ENCODE results near the gene MAP2K5.

MAP2K5 gene

DNA sequence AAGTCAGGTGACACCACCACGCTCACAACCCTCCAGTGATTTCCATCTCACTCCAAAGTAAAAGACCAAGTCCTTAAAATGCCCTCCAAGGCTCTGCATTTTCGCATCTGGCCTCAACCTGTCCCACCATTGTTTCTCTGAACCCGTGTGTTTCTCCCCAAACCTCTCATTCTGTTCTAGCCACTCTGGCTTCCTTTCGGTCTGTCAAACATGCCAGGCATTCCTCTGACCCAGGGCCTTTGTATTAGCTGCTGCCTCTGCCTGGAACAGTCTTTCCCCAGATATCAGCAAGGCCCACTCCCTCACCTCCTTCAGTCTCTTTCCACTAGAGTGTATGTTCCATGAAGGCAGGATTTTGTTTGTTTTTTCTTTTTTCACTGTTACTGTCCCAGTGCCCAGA lies 16.0 kb downstream of the MAP2K5 start:
- no peak for DNase-seq (ENCODE audit: low read depth in 2 of 2, low spot score in 1 of 2)

DNA sequence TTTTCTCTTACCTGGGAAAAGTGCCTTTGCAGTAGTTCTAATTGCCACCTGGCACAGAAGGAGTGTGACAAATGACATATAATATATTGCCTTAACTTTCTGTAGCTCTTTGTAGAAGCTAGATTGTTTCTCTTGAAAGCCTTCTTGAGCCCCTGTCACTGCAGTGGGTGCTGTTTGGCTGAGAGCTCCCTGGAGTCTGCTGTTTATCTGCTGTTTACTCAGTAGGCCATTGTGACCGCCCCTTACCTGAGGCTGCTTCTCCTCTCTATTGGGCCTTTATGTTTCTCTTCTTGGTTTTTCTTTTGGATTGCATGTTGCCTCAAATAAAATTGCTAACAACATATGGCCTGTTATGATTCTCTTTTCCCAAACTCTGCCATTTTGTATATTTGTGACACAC lies 16.7 kb downstream of the MAP2K5 start:
- no peak for DNase-seq (ENCODE audit: low read depth in 2 of 2, low spot score in 1 of 2)

GRCh38 chr15:67559576-67559975 lies 17.1 kb downstream of the MAP2K5 start:
- no peak for DNase-seq (ENCODE audit: low read depth in 2 of 2, low spot score in 1 of 2)

GRCh38 chr15:67560320-67560719 lies 17.8 kb downstream of the MAP2K5 start:
- no peak for DNase-seq (ENCODE audit: low read depth in 2 of 2, low spot score in 1 of 2)

GRCh38 chr15:67563092-67563491 lies 20.6 kb downstream of the MAP2K5 start:
- no peak for DNase-seq (ENCODE audit: low read depth in 2 of 2, low spot score in 1 of 2)

DNA sequence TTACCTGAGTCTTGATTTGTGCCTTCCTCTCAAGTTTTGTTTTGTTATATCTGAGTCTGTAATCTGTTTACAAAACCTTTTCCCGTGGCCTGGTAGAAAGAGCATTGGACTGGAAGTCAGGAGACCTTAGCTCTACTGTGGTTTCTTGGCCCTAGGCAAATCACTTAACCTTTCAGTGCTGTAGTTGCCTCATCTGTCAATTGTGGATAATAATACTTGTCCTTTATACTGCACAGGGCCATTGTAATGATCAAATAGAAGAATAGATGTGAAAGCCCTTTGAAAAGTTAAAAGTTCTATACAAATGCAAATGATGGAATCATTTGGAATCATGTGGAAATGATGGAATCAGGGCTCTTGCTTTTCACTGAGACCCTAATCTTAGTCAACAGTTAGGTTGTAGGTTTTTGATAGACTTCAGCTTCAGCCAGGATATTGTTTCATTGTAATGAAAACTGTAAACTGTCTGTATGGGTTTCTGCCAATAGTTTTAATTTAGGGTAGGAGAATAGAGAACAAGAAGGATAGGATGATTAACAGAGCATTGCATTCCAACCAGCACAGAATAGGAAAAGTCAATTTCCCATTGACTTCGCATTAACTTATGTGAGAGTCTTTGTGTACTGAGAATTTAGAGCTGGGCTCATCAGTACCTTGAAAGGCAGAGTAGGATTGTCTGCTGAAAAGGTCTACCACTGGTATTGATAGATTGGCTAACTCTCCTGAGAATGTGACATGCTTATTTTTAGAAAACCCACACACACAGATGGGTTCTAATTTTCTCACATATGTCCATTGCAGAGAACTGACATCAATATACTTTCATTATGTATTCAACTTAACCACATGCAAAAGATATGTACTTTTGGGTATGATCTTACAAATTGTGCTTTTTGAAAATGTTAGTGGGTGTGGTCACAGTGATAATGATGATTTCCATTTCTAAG lies 21.8 kb downstream of the MAP2K5 start:
- no peak for DNase-seq (ENCODE audit: low read depth in 2 of 2, low spot score in 1 of 2)

DNA sequence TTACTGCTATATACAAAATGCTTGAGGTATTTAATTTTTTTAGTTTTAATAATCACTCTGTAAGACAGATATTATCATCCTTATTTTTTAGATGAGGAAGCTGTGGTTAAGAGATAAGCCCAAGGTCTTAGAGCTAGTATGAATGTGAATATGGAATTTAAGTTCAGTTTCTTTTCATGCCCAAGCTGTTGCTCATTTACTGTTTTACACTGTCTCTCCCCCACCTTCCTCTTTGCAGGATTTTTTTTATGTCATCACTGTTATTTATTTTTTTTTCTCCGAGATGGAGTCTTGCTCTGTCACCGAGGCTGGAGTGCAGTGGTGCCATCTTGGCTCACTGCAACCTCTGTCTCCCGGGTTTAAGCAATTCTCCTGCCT lies 22.5 kb downstream of the MAP2K5 start:
- no peak for DNase-seq (ENCODE audit: low read depth in 2 of 2, low spot score in 1 of 2)

DNA sequence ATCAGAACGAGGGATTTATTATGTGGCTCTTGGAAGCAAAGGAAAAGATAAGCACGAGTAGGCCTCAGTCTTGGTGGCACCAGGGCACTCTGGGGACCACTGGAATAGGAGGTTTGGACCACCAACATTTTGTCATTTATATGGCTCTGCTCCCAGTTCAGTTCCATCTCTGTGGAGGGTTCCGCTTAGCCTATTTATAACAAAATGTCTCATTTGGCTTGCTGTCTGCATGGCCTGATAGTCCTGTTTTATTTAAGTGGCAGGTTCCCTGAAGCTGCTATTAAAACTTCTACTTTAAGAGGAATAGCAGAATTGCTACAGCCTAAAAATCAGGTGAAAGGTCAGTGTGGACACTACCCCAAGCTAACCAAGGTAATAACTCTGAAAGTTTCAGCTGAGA lies 27.2 kb downstream of the MAP2K5 start:
- DNase-seq (ENCODE audit: low read depth in 2 of 2, low spot score in 1 of 2), result no peak

DNA sequence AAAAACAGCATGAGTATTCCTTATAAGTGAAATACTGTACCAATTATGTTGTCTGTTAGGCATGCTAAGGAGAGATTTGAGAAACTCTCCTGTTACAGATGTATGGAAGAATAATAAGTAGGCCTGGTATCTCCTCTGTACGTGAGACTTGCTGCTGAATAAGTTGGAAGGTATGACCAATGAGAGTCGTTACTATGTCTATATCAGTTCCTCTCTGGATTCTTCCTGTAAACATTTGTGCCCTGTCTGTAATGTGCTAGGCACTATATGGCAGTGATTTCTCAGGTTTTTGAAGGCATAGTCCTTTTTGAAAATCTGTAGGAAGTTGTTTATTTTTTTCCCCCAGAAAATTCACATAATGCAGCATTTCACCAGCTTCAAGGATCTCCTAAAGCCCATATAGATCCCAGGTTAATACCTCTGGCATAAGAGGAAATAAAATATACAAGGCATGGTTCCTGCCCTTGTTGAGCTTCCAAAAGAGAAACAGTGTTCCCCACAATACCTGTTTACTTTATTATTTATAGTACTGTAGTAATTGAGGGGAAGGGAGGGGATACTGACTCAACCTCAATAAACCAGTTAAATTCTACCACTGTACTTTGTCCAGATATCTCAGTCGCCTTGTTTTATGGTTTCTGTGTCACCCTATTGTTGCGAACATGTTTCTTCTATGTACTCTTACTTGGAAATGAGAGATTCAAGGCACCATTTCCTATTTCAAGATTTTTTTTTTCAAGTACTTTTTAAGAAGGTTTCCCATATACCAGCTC lies 28.6 kb downstream of the MAP2K5 start:
- no peak for DNase-seq (ENCODE audit: low read depth in 2 of 2, low spot score in 1 of 2)

DNA sequence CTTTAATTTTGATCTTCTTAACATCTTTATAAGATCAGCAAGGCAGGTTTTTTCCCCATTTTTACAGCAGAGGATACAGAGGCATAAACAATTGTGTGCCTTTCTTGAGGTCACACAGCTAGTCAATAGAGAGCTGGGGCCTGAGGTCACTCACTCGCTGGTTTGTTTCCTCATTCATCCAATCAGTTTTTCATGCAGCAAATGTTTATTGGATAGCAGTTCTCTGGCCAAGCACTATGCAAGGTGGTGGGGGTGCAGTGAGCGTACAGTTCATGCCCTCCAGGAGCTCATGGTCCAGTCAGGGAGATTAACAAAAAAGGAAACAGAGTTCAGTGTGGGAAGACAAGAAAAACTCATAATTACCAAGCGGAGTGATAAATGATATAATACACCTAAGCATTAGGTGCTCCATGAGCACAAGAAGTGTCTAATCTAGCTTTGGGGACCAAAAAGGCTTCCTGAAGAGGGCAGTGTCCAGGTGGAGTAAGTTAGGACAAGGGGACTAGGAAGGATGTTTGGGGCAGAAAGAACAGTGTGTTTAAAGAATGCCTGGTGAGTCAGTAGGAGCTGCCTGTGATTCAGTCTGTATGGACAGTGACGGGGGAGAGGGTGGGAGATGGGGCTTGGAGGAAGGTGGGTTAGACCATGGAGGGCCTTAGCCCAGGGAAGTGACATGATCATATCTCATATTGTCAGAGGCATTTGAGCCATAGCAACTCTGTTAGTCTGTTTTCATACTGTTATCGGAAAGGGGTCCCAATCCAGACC lies 29.3 kb downstream of the MAP2K5 start:
- no peak for DNase-seq (ENCODE audit: low read depth in 2 of 2, low spot score in 1 of 2)

GRCh38 chr15:67573194-67573593 lies 30.7 kb downstream of the MAP2K5 start:
- no peak for DNase-seq (ENCODE audit: low read depth in 2 of 2, low spot score in 1 of 2)

- DNase-seq (ENCODE audit: low read depth in 2 of 2, low spot score in 1 of 2), result no peak
These were observed 32.6 kb downstream of the MAP2K5 start for GRCh38 chr15:67575039-67575502.

GRCh38 chr15:67578020-67578600 lies 35.6 kb downstream of the MAP2K5 start:
- DNase-seq (ENCODE audit: low read depth in 2 of 2, low spot score in 1 of 2), result no peak

DNA sequence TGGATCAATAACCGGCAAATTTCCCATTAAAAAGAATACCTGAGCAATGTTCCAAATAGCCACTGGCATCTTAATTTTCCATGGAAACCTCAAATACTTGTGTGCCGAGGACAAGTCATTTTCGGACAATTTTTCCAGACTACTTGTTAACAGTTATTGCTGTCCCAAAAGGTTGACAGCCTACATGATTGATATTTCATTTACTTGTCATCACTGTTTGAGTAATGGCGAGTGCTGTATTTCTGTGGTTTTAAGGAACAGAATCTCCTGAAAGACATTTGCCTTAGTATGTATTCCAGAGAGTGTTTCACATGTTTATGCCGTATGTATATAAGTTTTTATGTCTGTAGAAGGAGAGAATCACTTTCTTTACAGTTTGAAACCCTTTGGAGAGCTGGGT lies 36.7 kb downstream of the MAP2K5 start:
- DNase-seq (ENCODE audit: low read depth in 2 of 2, low spot score in 1 of 2), result no peak

GRCh38 chr15:67579967-67580366 lies 37.5 kb downstream of the MAP2K5 start:
- DNase-seq (ENCODE audit: low read depth in 2 of 2, low spot score in 1 of 2), result no peak

DNA sequence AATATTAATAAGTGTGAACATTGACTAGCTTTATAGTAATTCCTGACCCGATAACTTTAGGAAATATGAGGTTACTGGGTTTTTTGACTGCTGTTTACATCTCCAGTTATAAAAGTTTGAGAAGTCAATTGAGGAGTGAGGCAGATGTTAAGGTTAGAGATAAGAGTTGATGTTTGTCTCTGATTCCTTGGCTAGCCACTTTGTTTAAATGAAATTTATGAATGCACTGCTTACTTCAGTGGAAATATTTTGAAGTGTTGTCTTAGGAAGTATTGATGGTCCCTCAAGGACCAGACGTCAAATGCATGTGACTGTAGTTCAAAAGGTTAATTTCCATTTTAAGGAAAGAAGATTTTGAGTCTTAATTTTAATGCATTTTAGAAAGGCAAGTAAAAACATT lies 41.7 kb downstream of the MAP2K5 start:
- no peak for DNase-seq (ENCODE audit: low read depth in 2 of 2, low spot score in 1 of 2)

- no peak for DNase-seq (ENCODE audit: low read depth in 2 of 2, low spot score in 1 of 2)
These were observed 43.2 kb downstream of the MAP2K5 start for GRCh38 chr15:67585681-67586080.

GRCh38 chr15:67587331-67587730 lies 44.8 kb downstream of the MAP2K5 start:
- no peak for DNase-seq (ENCODE audit: low read depth in 2 of 2, low spot score in 1 of 2)

- DNase-seq (ENCODE audit: low read depth in 2 of 2, low spot score in 1 of 2), result no peak
These were observed 45.3 kb downstream of the MAP2K5 start for GRCh38 chr15:67587754-67588153.

DNA sequence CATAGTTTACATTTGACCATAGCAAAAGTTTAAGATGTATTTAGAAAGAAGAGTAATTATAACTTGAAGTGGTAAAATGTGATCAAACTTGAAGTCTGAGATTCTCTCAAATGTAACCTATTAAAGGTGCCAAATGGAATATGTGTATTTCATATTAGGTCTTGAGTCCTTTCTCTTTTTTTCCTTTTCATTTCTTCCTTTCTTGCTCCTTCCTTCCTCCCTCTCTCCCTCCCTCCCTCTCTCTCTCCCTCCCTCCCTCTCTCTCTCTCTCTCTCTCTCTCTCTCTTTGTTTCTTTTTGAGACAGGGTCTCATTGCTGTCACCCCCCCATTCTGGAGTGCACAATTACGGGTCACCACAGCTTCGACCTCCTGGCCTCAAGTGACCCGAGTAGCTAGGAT lies 47.7 kb downstream of the MAP2K5 start:
- DNase-seq (ENCODE audit: low read depth in 2 of 2, low spot score in 1 of 2), result no peak

DNA sequence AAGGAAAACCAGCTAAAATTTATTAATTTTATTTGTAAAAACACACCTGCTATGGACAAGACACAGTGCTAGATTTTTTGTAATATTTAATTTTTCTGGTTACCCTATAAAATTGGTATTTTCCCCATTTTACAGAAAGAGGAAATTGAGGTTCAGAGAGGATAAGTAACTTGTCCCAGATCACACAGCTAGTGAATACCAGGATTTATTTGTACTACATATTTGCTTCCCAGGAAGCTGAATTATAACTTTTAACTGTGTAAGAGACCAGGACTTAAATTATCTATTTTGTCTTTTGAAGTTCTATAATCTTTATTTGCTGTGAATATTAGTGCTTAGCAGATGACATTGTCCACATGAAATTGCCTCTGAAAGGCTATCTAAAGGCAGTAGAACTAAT lies 49.7 kb downstream of the MAP2K5 start:
- no peak for DNase-seq (ENCODE audit: low read depth in 2 of 2, low spot score in 1 of 2)
